ENCODE measurements around the gene KIAA1328.

DNA sequence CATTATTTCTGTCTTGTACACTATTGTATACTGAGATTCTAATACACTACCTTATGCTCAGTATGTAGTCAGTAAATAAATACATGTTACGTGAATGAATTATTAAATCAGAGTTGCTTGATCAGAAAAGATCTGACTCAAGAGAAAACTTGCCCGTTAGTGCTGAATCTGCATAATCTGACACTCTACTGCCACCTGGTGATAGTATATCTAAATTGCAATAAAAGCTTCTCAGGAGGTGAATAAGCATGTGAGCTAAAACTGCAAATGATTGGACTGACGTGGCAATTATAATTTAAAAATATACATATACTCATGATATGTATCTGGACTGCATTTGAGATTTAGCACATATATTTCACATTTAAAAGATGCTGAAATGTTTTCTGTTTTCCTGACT is 70.4 kb downstream of the KIAA1328 start:
- TF ChIP-seq, protein P1, sequence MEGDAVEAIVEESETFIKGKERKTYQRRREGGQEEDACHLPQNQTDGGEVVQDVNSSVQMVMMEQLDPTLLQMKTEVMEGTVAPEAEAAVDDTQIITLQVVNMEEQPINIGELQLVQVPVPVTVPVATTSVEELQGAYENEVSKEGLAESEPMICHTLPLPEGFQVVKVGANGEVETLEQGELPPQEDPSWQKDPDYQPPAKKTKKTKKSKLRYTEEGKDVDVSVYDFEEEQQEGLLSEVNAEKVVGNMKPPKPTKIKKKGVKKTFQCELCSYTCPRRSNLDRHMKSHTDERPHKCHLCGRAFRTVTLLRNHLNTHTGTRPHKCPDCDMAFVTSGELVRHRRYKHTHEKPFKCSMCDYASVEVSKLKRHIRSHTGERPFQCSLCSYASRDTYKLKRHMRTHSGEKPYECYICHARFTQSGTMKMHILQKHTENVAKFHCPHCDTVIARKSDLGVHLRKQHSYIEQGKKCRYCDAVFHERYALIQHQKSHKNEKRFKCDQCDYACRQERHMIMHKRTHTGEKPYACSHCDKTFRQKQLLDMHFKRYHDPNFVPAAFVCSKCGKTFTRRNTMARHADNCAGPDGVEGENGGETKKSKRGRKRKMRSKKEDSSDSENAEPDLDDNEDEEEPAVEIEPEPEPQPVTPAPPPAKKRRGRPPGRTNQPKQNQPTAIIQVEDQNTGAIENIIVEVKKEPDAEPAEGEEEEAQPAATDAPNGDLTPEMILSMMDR (IDR thresholded peaks at IDR 0.05; ENCODE audit: poor library complexity): peak; percentile 19
- TF ChIP-seq EZH2 (IDR thresholded peaks at IDR 0.05; ENCODE audit: borderline replicate concordance): no peak
